GM21526 (cell line): ENCODE results near the gene SLC34A3.

Source experiments
- ATAC-seq: cut with Tn5 transposase; IDR thresholded peaks from one replicate; pipeline ENCODE4 v1.9.1; 2021; ENCODE audit warnings: moderate library complexity; ENCODE audit not compliant: unreplicated experiment, low FRiP score

SLC34A3 gene

DNA sequence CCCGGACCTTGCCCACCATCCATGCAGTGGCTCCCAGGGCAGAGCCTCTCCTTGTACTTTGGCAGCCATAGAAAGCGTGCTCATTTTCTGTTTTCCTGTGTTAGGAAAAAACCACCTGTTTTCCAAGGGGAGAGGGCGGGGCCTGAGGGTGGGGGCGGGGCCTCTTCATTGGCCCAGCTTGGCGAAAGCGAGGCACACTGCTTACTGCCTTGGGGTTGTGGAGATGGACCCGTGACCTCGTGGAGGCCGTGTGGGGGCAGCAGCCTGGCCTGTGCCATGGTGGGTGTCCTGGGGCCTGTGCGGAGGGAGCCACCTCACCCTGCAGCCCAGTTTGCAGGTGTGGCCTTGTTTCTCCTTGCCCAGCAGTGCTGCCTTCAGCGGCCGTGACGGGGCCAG is 42.4 kb downstream of the SLC34A3 start:
- no peak for ATAC-seq

DNA sequence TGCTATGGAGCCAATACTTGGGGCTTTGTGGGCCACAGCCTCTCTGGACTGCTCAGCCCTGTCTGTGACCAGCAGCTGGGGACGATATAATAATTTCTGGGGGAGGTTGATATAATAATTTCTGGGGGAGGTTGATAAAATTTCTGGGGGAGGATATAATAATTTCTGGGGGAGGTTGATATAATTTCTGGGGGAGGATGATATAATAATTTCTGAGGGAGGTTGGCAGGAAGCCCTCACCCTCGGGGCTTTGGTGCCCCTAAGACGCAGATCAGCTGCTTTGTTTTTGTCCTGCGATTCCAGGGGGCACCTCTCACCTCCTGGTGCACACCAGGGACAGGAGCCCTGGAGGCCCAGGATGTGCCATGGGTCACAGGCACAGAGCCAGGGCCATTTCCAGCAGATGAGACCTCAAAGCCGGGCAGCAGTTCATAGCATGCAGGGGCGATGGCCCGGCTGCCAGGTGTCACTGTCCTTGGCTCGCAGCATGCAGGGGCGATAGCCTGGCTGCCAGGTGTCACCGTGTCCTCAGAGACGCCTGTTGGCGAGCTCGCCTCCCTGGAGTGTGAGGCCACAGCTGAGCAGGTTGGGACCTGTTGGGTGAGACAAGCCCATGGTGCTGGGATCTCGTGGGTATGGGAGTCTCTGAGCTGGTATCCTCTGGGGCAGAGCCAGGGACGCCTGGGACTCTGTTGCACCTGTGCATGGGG is 43.1 kb downstream of the SLC34A3 start:
- no peak for ATAC-seq

DNA sequence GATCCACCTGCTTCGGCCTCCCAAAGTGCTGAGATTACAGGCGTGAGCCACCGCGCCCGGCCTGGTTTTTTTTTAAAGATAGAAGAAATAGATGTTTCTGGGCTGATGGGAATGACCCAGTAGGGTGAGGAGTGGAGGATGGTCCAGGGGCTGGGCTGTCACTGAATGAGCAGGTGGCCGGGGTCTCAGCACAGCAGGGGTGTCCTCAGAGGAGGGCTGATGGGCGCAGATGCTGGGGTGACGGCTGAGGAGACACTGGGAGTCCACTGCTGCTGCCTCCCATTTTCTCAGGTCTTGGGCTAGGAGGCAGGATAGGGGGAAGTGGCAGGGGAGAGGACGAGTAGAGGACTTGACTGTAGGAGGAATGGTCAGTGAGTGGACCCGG is 44.5 kb downstream of the SLC34A3 start:
- ATAC-seq, result no peak

DNA sequence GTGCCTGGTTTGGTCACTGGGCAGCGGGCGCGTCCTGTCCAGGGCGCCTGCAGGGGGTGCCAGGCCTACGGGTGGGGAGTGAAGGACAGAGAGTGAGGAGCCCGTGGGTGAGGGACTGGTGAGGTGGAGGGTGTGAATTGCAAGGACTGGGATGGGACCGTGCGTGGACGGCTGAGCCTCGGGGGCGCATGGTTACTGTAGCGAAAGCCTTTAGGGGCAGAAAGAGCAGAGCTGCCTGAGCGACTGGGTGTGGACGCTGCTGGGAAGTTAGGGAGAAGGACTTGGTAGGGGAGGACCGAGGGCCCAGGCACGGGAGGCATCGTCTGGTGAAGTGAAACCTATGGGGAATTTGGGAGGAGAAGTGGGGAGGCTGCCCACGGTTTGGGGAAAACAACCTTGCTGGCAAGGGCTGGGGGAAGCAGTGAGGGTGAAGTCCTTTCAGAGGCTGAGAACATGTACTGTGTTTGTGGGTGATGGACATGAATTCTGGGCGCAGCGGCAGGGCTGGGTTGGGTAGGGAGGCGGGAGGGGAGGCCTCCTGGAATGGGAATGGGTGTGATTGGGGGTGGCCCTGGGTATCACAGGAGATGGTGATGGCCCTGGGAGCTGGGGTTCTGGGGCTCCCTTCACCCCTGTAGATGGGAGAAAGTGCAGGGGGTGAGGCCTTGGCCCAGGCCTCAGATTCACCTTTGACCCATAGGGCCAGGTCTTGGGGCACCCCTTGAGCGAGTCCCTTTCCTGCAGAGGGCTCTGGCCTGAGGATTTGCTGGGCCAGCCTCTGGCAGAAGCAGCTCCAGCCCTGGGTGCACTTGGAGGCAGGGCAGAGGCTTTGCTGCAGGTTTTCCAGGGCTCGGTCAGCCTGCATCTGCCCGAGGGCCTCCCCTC is 45.1 kb downstream of the SLC34A3 start:
- ATAC-seq, result no peak

DNA sequence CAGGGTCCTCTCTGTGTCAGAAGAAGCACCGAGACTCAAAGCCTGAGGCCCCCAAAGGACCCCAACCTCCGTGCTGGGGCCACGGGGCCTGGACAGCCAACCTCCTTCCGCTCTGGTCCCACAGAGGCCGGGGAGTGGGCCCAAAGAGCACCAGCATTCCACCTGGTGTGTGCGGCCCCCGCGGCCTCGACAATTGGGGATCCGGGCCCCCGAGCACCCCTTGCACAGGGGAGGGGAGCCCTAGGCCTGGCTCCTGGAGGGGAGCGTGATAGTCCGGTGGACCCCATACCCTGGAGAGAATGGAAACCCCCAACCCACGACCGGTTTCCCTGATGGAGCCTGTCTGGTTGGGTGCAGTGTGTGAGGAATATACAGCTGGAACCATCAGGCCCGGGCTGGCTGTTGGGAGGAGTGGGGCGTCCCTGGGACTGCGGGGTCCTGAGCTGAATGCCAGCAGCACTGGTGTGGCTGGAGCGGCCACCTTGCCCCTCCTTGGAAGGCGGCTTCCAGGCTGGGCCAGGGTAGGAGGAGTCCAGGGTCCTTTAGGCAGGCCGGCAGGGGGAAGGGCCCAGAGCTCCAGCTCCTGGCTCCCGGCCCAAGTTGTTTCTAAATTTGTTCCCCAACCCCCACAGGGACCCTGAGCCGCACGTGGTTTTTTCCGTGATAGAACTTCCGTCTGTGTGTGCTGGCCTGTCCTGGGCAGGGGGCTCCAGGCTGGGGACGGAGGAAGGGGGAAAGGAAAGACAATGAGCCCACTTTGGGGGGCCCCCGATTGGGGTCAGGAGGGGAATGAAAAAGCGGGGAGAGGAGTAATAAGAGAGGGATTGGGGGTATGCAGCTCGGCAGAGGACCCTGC is 46.0 kb downstream of the SLC34A3 start:
- ATAC-seq, result no peak

DNA sequence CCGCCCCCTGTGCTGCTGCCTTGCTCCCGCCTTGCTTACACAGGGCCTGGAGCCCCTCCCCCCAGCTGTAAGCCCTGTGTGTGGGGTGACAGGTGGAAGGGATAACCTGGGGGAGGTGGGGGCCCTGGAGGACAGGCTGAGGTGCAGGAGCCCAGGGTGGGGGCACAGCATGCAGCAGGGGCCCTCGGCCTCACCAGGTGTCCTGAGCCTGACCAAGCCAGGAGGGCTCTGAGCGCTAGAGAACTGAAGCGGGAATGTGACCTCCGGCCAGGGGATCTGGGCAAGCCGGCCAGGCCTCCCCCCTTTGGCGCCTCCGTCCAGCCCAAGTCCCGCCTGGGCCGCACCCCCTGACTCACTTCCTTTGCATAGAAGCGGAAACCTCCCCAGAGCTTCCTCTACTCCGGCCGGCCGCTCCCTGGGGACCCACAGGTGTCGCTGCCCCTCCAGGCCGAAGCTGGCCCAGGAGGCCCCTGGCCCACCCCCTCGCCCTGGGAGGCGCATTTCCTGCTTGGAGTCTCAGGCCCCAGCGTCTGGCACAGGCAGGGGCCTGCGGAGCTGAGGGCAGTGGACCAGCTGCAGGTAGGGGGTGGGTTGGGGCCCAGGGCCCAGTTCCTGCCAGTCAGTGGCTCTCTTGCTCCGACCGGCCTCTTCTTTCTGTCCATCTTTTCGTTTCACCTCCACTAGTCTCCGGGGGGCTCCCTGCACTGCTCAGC is 46.8 kb downstream of the SLC34A3 start, which contains the start of gene TOR4A:
Gene TOR4A, plus strand, starts transcription at position 398 of the 713 bp plus-strand sequence. CDS start 964 bp downstream, outside the sequence.
- ATAC-seq, result peak; percentile 37

DNA sequence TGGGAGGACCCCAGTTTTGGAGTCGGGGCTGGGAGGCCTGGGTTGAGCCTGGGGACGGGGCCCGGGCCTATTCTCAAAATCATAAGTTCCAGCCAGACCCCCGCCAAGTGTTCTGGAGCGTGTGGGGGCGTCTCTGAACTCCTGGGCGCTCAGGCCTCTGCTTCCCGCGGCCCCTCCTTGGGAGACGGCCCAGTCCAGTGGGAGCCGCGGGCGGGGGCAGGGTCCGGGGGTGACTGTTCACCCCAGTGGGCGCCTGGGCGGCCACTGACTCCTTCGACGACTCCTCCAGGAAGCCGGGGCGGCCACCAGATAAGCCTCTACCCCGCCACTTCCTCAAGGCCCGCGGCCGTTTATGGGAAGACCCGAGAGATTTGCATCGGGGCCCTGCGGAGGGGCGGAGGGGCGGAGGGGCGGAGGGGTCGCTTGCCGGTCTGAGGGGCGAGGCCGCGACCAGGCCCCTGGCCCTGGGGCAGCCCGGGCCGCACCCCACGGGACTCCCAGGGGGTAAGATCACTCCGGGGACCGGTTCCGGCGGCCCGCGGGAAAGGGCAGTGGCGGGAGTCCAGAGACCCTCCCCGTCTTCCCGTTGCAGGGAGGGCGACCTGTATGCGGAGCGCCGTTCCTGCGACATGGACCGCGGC is 47.5 kb downstream of the SLC34A3 start:
- no peak for ATAC-seq

DNA sequence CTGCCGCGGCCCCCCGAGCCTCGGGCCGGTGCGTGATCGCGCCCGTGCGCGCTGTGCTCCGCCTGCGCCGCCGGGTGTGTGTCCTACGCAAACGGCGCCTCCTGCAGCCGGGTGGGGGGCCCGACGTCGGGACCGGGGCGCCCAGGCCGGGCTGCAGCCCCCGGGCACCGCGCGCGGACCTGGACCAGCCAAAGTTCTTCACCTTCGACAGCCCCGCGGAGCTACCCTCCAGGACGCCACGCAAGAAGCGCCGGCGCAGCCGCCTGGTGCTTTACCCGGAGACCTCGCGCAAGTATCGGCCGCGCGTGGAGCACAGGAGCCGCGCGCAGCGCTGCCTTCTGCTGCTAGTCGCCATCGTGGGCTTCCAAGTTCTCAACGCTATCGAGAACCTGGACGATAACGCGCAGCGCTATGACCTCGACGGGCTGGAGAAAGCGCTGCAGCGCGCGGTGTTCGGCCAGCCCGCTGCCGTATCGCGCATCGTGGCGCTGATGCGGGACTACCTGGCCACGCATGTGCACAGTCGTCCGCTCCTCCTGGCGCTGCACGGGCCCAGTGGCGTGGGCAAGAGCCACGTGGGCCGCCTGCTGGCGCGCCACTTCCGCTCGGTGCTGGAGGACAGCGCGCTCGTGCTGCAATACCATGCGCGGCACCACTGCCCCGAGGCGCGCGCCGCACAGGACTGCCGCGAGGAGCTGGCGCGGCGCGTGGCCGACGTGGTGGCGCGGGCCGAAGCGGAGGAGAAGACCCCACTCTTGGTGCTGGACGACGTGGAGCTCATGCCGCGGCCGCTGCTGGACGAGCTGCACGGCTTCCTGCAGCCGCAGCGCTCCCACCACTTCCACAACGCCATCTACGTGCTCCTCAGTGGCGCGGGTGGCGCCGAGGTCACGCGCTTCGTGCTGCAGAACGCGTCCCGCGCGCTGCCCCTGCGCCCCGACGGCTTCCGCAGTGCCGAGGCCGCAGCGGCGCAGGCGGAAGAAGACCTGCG is 48.3 kb downstream of the SLC34A3 start:
- no peak for ATAC-seq

DNA sequence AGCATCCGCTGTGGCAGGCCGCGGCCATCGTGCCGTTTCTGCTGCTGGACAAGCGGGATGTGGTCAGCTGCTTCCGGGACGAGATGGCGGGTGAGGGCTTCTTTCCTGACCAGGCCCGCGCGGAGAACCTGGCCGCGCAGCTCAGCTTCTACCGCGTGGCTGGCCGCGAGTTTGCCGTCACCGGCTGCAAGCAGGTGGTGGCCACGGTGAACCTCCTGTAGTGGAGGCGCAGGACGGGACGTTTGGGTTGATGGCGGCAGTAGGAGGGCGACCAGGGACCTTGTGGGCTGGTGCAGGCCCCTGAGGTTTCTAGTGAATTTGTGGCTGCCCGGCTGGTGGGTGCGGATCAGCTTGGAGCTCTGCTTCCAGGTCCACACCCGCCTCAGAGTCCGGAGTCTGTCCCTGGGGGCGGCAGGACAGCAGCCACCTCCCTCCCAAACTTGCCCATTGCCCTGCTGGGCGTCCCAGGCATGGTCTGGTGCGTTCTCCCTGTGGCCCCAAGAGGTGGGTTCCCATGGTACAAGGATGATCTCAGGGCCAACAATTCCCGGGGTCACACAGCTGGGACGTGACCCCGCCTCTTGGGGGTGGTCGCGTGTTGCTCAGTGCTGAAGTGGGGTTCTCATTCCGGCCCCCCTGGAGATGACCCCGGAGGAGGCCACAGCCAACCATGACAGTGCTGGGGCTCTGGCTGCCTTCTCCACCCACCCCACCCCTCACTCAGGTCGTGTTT is 49.2 kb downstream of the SLC34A3 start:
- ATAC-seq, result no peak

DNA sequence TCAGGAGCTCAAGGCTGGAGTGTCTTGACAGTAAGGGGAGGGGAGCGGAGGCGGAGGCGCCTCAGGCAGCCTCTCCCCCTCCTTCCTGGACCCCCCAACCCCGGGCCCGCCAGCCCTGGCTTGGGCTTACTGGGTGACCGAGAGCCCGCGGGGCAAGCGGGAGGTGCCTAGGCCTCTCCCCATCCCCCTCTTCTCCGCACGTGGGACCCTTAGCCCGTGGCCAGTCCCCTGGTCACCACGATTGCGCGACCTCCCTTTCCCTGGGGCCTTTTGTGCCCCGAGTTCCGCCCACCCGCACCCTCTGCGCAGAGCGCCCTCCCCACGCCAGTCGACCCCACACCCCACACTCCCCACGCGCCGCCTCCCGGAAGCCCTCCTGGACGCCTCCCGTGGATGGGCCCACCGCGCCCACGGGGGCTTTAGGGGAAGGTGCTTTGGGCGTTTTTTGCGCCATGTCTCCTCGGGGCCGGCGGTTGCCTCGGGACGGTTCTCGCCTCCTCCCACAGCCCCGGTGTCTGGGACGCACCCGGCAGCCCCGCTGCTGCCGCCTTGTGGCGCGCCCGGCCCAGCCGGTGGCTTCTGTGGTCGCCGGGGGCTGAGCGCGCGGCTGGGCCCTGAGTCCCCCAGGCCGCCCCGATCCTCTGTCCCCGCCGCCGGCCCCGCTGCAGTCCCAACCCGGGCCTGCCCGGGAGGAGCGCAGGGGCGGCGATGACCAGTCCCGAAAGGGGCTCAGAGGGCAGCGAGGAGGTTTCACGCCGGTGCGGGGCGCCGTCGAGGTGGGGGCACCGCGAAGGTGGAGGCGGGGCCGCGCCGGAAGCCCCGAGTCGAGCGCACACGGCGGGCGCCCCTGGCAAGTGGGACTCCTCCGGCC is 50.0 kb downstream of the SLC34A3 start:
- ATAC-seq, result no peak

DNA sequence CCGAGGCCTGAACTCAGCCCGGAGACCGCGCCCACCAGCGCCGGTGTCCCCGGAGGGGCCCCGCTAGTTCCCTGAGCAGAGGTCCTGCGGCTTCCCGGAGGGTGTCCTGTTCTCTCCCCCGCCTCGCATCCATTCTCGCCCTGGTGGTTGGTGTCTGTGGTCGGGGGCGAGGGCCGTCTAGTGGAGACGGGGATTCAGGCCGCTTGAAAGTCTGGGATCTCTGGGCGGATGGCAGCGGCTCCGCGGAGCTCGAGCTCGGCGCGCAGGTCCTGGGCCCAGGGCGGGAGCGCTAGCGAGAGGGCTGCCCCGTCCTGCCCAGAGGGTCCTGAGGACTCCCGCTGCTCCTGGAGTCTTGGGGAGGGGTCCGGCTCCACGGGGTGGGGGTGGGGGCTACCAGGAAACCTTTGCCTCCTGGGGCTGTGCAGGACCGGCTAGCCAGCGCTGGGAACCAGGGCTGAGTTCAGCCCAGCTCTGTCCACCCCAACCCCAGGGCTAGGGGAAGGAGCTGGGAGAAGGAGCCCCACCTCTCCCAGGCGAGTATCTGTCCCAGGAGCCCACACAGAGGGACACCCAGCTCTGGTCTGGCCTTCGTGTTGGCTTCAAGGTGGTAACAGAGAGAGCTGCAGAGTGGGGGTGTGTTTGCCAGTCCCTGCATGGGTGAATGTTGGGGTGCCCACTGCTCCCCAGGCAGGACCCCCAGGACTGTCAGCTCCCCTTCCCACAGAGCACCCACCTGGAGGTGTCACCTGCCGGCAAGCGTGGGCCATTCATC is 50.8 kb downstream of the SLC34A3 start:
- no peak for ATAC-seq
